ENCODE measurements around the gene ERF. TPM values are rescaled to one million over a fixed set of nuclear protein-coding genes. Genes with fewer than 3 reads are reported as not detected.

ERF gene
- total and polyA plus RNA-seq, 2 of the 4 experiments (the other 2 are of a cell fraction): 5.2 to 32.4 TPM

- Histone ChIP-seq H3K79me1 (ENCODE audit: low read depth in 1 of 2, low read length in 2 of 2) (peaks cover 16 to 43% of the 10 kb centered on the region in 2 experiments), H4K5ac (ENCODE audit: low read depth, low read length) (peak overlapping the region; percentile 28), H3K27me3 (ENCODE audit: control insufficient read depth, insufficient read depth, low read length) (no peaks in the 10 kb centered on the region), H4K91ac (ENCODE audit: insufficient read depth, low read depth, low read length) (peak overlapping the region; percentile 96), H2BK15ac (ENCODE audit: low read depth, low read length) (peak overlapping the region; percentile 72; the same call in 2 of the 3 replicates), H3K14ac (replicated peaks; ENCODE audit: low read depth, low read length) (peak overlapping the region; percentile 99), H3K27ac (ENCODE audit: insufficient read depth, low read length) (peak overlapping the region; percentile 88), H3K4me3 (ENCODE audit: insufficient read depth, low read depth, low read length) (peak overlapping the region; percentile 71), H4K8ac (ENCODE audit: low read depth in 2 of 2, low read length in 2 of 2) (peak overlapping the region; percentile 58 to 98), H2AK5ac (ENCODE audit: low read depth, low read length) (peak overlapping the region; percentile 100), H3K56ac (ENCODE audit: extremely low read depth, insufficient read depth, low read length) (peak overlapping the region; percentile 75), H3K36me3 (ENCODE audit: control insufficient read depth, insufficient read depth, low read length) (peaks cover 17% of the 10 kb centered on the region), H2BK20ac (ENCODE audit: low read depth, low read length) (peak overlapping the region; percentile 18; the same call in 1 of the 2 replicates), H2BK5ac (ENCODE audit: low read depth, low read length, poor library complexity, severe bottlenecking) (peak overlapping the region; percentile 90), H3K4ac (ENCODE audit: low read depth, low read length) (peak overlapping the region; percentile 99), H3K23ac (ENCODE audit: low read depth, low read length) (peak overlapping the region; percentile 97), H2AFZ (replicated peaks; ENCODE audit: low read length, poor library complexity) (peak overlapping the region; percentile 72), H3K4me1 (ENCODE audit: control insufficient read depth, insufficient read depth, low read length) (peaks cover 10% of the 10 kb centered on the region), H3K18ac (ENCODE audit: low read depth, low read length) (peak overlapping the region; percentile 45), H3K4me2 (ENCODE audit: low read depth, low read length) (peak overlapping the region; percentile 95), H3K9me1 (ENCODE audit: insufficient read depth, low read length) (peaks cover 4% of the 10 kb centered on the region), H2AK9ac (replicated peaks; ENCODE audit: low read depth, low read length, poor library complexity) (peak overlapping the region; percentile 99), H2BK120ac (ENCODE audit: low read depth, low read length) (peak overlapping the region; percentile 77), H4K20me1 (ENCODE audit: insufficient read depth, low read length) (peaks cover 8% of the 10 kb centered on the region; the same call in 1 of the 2 replicates), H3K9ac (ENCODE audit: low read depth, low read length) (peak overlapping the region; percentile 93), H3K9me3 (ENCODE audit: control insufficient read depth, insufficient read depth, low read length) (no peaks in the 10 kb centered on the region)
- in situ Hi-C loops (cut with MboI; ENCODE audit: low sequenced_read_pairs): no loop called here
- CTCF ChIA-PET: interaction anchor here (1.2 to 2.7 kb wide), 3 partner anchors 10 to 24 kb away, joined by 3 to 12 read pairs (median 3); no protein-coding TSS in a partner anchor
- no TSS peak for BruUV-seq (replicated peaks)
- intact Hi-C loops (cut with micrococcal nuclease): no loop called here
- DNase-seq (no peak), ATAC-seq (ENCODE audit: low read depth) (no peak)
- dilution Hi-C loops (cut with HindIII; ENCODE audit: low sequenced_read_pairs, unreplicated experiment): no loop called here
- TF ChIP-seq SMC3 (IDR thresholded peaks at IDR 0.05; ENCODE audit: low read depth, low read length) (no peak), MXI1 (IDR thresholded peaks at IDR 0.05; ENCODE audit: borderline replicate concordance, low read depth, low read length) (no peak)
- 19% methylated on average over 5 of the region's 10 CpGs; no CpG with 5 or more reads in 1 of the 2 experiments for WGBS, 2 experiments (ENCODE audit: extremely low coverage in 2 of 2, insufficient read length in 1 of 2)
- POLR2A ChIA-PET (ENCODE audit: unreplicated experiment): interaction anchor here (0.6 kb wide), 1 partner anchor 13 kb away, joined by 3 read pairs; no protein-coding TSS in a partner anchor
Measured at GRCh38 chr19:42269478-42270345, 14.8 kb upstream of the ERF start.
